GM23248 (cell line): Measurements from ENCODE around the gene CALN1.

Source experiments
- EZH2 ChIP-seq: fragments of 200-600 bp; sonication (generic); IDR thresholded peaks from 2 replicates; pipeline ENCODE4 v1.6.1; 2018; ENCODE audit warnings: antibody characterized with exemption, mild to moderate bottlenecking; ENCODE audit not compliant: insufficient read depth, poor library complexity, severe bottlenecking
- EZH2phosphoT487 ChIP-seq: fragments of 200-600 bp; sonication (generic); IDR thresholded peaks from 2 replicates; pipeline ENCODE4 v1.6.1; 2018; ENCODE audit warnings: antibody characterized with exemption, moderate library complexity, mild to moderate bottlenecking, low read depth; ENCODE audit not compliant: insufficient read depth

- TF ChIP-seq EZH2phosphoT487 (no peak), EZH2 (no peak)
These were observed 34.7 kb upstream of the CALN1 start for GRCh38 chr7:72446591-72447462.
